ENCODE data around the gene TPO. TPM values are rescaled to one million over a fixed set of nuclear protein-coding genes. Genes with fewer than 3 reads are reported as not detected.

TPO gene
- total RNA-seq, 1 donor from 2014 or later = not detected

DNA sequence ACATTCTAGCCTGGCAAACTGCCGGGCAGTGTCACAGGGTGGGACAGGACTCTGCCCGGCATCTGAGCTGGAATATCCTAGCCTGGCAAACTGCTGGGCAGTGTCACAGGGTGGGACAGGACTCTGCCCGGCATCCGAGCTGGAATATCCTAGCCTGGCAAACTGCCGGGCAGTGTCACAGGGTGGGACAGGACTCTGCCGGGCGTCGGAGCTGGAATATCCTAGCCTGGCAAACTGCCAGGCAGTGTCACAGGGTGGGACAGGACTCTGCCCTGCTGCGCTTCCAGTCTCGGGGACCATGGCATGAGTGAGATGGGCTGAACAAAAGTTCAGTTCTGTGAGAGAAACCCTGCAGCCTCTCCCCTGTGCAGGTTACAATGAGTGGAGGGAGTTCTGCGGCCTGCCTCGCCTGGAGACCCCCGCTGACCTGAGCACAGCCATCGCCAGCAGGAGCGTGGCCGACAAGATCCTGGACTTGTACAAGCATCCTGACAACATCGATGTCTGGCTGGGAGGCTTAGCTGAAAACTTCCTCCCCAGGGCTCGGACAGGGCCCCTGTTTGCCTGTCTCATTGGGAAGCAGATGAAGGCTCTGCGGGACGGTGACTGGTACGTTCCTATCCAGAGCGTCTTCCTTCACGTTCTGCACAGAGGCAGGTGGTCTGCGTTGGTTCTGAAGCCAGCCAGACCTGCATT lies 80.3 kb downstream of the TPO start:
- Mint-ChIP-seq H3K27ac (no peak overlapping the region), H3K9me3 (peaks cover 3% of the 10 kb centered on the region), H3K36me3 (no peaks in the 10 kb centered on the region), H3K4me3 (no peak overlapping the region), H3K4me1 (no peaks in the 10 kb centered on the region), H3K27me3 (ENCODE audit: low read depth) (peaks cover 21% of the 10 kb centered on the region)
- DNase-seq (ENCODE audit: low spot score in 2 of 2, unreplicated experiment in 2 of 2) = peak in 1 of 2 experiments; percentile 13
- TF ChIP-seq, protein P1, sequence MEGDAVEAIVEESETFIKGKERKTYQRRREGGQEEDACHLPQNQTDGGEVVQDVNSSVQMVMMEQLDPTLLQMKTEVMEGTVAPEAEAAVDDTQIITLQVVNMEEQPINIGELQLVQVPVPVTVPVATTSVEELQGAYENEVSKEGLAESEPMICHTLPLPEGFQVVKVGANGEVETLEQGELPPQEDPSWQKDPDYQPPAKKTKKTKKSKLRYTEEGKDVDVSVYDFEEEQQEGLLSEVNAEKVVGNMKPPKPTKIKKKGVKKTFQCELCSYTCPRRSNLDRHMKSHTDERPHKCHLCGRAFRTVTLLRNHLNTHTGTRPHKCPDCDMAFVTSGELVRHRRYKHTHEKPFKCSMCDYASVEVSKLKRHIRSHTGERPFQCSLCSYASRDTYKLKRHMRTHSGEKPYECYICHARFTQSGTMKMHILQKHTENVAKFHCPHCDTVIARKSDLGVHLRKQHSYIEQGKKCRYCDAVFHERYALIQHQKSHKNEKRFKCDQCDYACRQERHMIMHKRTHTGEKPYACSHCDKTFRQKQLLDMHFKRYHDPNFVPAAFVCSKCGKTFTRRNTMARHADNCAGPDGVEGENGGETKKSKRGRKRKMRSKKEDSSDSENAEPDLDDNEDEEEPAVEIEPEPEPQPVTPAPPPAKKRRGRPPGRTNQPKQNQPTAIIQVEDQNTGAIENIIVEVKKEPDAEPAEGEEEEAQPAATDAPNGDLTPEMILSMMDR (IDR thresholded peaks at IDR 0.05; ENCODE audit: unreplicated experiment) = no peak

DNA sequence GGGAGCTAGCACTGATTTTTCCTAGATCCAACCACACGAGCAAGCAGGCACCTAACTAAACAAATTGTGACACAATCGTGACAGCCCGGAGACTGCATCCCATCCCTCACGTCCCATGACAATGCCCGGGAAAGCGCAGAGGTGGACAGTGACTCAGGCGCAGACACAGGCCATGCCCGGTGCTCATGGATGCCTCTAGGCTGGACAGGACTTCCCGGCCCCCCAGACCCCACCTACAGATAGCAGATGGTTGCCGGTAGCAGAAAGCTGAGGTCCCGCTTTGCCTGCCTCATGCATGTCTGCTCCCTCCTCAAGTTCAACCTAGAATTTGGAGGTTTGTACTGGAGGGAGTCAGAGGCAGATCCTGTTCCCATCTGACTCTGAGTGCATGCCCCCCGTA lies 81.0 kb downstream of the TPO start:
- Mint-ChIP-seq H3K9me3 (peaks cover 3% of the 10 kb centered on the region), H3K4me1 (no peaks in the 10 kb centered on the region), H3K27me3 (ENCODE audit: low read depth) (peaks cover 24% of the 10 kb centered on the region), H3K36me3 (no peaks in the 10 kb centered on the region), H3K4me3 (no peak overlapping the region), H3K27ac (no peak overlapping the region)
- TF ChIP-seq, protein P1 (IDR thresholded peaks at IDR 0.05; ENCODE audit: unreplicated experiment) = no peak
- no peak for DNase-seq (ENCODE audit: low spot score in 2 of 2, unreplicated experiment in 2 of 2)

DNA sequence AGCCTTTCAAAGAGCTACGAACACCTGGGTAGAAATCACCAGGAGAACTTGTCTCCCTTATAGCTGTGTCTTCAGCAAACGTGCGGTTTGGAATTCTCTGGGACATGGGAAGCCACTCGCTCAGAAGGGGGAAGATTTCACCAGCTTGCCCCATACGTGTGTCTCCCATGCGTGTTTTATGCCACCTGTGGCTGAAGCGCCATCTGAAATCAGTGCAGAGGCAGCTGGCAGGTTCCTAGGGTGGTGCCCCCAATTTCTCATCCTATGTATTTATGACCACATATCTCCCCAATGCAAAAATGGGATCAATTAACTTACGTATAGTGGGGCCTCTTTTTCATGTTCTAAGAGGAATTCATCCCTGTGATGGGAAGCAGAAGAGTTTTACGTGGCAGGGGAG lies 81.6 kb downstream of the TPO start:
- peaks cover 27% of the 10 kb centered on the region for H3K27me3 Mint-ChIP-seq (ENCODE audit: low read depth)
- DNase-seq (ENCODE audit: low spot score in 2 of 2, unreplicated experiment in 2 of 2) = peak in 1 of 2 experiments; percentile 26
- no peaks in the 10 kb centered on the region for H3K9me3 Mint-ChIP-seq
- no peak overlapping the region for H3K4me3 Mint-ChIP-seq
- no peaks in the 10 kb centered on the region for H3K36me3 Mint-ChIP-seq
- H3K27ac Mint-ChIP-seq = no peak overlapping the region
- no peaks in the 10 kb centered on the region for H3K4me1 Mint-ChIP-seq
- TF ChIP-seq, protein P1 (IDR thresholded peaks at IDR 0.05; ENCODE audit: unreplicated experiment) = no peak

DNA sequence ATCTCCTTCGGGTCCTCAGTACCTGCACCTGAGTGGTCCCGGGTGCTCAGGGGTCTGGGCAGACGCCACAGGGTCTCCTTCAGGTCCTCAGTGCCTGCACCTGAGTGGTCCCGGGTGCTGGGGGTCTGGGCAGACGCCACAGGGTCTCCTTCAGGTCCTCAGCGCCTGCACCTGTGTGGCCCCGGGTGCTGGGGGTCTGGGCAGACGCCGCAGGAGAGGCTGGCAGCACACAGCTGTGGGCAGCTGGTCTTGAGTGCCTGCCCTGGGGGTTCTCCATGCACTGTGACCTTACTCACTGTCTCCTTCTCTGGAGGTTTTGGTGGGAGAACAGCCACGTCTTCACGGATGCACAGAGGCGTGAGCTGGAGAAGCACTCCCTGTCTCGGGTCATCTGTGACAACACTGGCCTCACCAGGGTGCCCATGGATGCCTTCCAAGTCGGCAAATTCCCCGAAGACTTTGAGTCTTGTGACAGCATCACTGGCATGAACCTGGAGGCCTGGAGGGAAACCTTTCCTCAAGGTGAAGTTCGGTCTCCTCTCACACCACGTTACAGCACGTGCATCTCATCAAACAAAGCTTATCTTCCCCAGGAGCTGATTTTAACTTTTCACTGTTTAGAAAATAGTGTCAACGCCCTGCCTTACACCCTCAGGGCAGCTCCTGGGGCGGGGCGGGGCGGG lies 82.6 kb downstream of the TPO start:
- peaks cover 27% of the 10 kb centered on the region for H3K27me3 Mint-ChIP-seq (ENCODE audit: low read depth)
- TF ChIP-seq, protein P1 (IDR thresholded peaks at IDR 0.05; ENCODE audit: unreplicated experiment) = no peak
- H3K27ac Mint-ChIP-seq = no peak overlapping the region
- H3K4me3 Mint-ChIP-seq = no peak overlapping the region
- H3K36me3 Mint-ChIP-seq = no peaks in the 10 kb centered on the region
- no peaks in the 10 kb centered on the region for H3K4me1 Mint-ChIP-seq
- DNase-seq (ENCODE audit: low spot score in 2 of 2, unreplicated experiment in 2 of 2) = no peak
- H3K9me3 Mint-ChIP-seq = no peaks in the 10 kb centered on the region

DNA sequence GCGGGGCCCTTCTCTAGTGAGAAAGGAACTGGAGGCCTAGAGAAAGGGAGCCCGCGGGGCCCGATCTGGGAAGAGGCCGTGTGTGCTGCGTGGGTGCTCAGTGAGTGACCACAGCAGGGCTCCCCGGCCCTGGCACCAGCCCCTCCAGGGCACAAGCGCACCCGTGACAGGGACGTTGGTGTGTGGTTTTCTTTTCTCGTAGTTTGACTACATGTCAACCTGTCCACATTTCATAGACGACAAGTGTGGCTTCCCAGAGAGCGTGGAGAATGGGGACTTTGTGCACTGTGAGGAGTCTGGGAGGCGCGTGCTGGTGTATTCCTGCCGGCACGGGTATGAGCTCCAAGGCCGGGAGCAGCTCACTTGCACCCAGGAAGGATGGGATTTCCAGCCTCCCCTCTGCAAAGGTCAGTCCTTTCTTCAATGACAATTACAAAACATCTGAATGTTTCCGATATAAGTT lies 83.1 kb downstream of the TPO start:
- no peaks in the 10 kb centered on the region for H3K9me3 Mint-ChIP-seq
- no peak overlapping the region for H3K4me3 Mint-ChIP-seq
- no peaks in the 10 kb centered on the region for H3K36me3 Mint-ChIP-seq
- H3K27me3 Mint-ChIP-seq (ENCODE audit: low read depth) = peaks cover 27% of the 10 kb centered on the region
- H3K27ac Mint-ChIP-seq = no peak overlapping the region
- TF ChIP-seq, protein P1 (IDR thresholded peaks at IDR 0.05; ENCODE audit: unreplicated experiment) = no peak
- no peak for DNase-seq (ENCODE audit: low spot score in 2 of 2, unreplicated experiment in 2 of 2)
- no peaks in the 10 kb centered on the region for H3K4me1 Mint-ChIP-seq
